H1 (cell line): ENCODE data around the gene LGR4. TPM values are rescaled to one million over a fixed set of nuclear protein-coding genes. Genes with fewer than 3 reads are reported as not detected.

ENCODE experiments used
- BACH1 ChIP-seq: IDR thresholded peaks from 2 replicates; pipeline ENCODE4 v1.6.1; 2012; ENCODE audit warnings: low read length, improper control_type of control experiment
- BRCA1 ChIP-seq: IDR thresholded peaks from 2 replicates; pipeline ENCODE4 v1.6.1; 2012; ENCODE audit warnings: low read depth, low read length, improper control_type of control experiment
- FOSL1 ChIP-seq: IDR thresholded peaks from 2 replicates; pipeline ENCODE4 v1.6.1; 2011; ENCODE audit warnings: mild to moderate bottlenecking, low read depth, low read length, moderate library complexity; ENCODE audit not compliant: insufficient read depth
- GTF2F1 ChIP-seq: IDR thresholded peaks from 2 replicates; pipeline ENCODE4 v1.6.1; 2012; ENCODE audit warnings: low read depth, low read length, improper control_type of control experiment, borderline replicate concordance
- HDAC2 ChIP-seq, 2 experiments: fragments of 300-600 bp in 1 of 2; sonication (generic) in 1 of 2; IDR thresholded peaks; 2 replicates each; pipeline ENCODE4 v1.6.1; 2011 to 2012; ENCODE audit warnings: low read depth in 2 of 2, low read length in 2 of 2, mild to moderate bottlenecking in 2 of 2, moderate library complexity in 2 of 2, borderline replicate concordance in 1 of 2, inconsistent platforms in 1 of 2
- JUN ChIP-seq: IDR thresholded peaks from 2 replicates; pipeline ENCODE4 v1.6.1; 2011; ENCODE audit warnings: low read depth, mild to moderate bottlenecking, improper control_type of control experiment, low read length
- MAFK ChIP-seq: IDR thresholded peaks from 2 replicates; pipeline ENCODE4 v1.6.1; 2012; ENCODE audit warnings: low read depth, mild to moderate bottlenecking, improper control_type of control experiment, low read length
- PHF8 ChIP-seq: fragments of 200-600 bp; sonication (generic); conservative IDR thresholded peaks from 2 replicates; pipeline ENCODE4 v1.7.1; 2012; ENCODE audit warnings: low read depth, mild to moderate bottlenecking, inconsistent platforms, low read length, moderate library complexity
- RAD21 ChIP-seq, 2 experiments: IDR thresholded peaks in 1 of 2; conservative IDR thresholded peaks in 1 of 2; 2 replicates each; pipeline ENCODE4 v1.6.1; 2011; ENCODE audit warnings: low read depth in 2 of 2, low read length in 2 of 2, improper control_type of control experiment in 1 of 2, inconsistent platforms in 1 of 2, mild to moderate bottlenecking in 1 of 2, moderate library complexity in 1 of 2
- RXRA ChIP-seq: IDR thresholded peaks from 2 replicates; pipeline ENCODE4 v1.6.1; 2011; ENCODE audit warnings: low read depth, mild to moderate bottlenecking, low read length, moderate library complexity; ENCODE audit not compliant: insufficient read depth
- SP2 ChIP-seq: IDR thresholded peaks from 2 replicates; pipeline ENCODE4 v1.6.1; 2012; ENCODE audit warnings: mild to moderate bottlenecking, low read length, inconsistent platforms
- polyA plus RNA-seq, 7 experiments: library from polyadenylated mRNA; depleted of rRNA in 3 of 7; stranded (reverse) in 5 of 7; unstranded in 2 of 7; fragments of >200 nt in 5 of 7; fragments of 200-250 nt in 2 of 7; gene quantifications; 1 replicate in 5 of 7; 2 replicates in 1 of 7; 4 replicates in 1 of 7; pipeline versions ENCODE4 v1.2.1 to v1.2.3, GENCODE V29; 2011 to 2013; ENCODE audit warnings: missing spikeins in 2 of 7, mixed read lengths in 2 of 7
- total RNA-seq: library from RNA; stranded (reverse); fragmentation: NEBNext Ultra II Directional; extraction: Animal tissue kit (Norgen Biotek cat#: 25700); gene quantifications from 2 replicates; pipeline ENCODE4 v1.2.1, GENCODE V29; 2021
- TF ChIP-seq, protein P1 (sequence below): fragments of 300-600 bp; sonication (generic); IDR thresholded peaks from 2 replicates; pipeline ENCODE4 v1.7.1; 2012; ENCODE audit warnings: low read length, moderate library complexity, mild to moderate bottlenecking, inconsistent platforms; ENCODE audit not compliant: insufficient replicate concordance

The LGR4 gene
- total and polyA plus RNA-seq, 2 of the 8 experiments (the other 6 are each of a cell fraction or from before 2014, with no cell fraction given): 26.6 to 61.7 TPM

DNA sequence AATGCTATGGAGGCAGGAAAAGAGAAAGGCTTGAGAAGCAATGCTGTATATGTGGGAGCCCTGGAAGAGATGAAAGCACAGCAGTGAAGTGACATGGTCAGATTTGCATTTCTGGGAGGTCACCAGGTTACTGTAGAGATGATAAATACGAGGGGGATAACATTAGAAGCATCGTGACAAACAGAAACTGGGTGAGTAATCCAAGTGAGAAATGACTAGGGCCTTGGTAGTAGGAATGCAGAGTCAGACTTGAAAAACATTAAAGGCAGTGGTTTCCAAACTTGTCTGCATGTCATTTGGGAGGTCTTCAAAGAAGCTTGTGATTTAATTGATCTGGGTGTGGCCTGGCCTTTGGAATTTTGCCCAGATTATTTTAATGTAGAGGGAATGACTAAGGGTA is 153.5 kb downstream of the LGR4 start (continued):
- TF ChIP-seq, protein P1, sequence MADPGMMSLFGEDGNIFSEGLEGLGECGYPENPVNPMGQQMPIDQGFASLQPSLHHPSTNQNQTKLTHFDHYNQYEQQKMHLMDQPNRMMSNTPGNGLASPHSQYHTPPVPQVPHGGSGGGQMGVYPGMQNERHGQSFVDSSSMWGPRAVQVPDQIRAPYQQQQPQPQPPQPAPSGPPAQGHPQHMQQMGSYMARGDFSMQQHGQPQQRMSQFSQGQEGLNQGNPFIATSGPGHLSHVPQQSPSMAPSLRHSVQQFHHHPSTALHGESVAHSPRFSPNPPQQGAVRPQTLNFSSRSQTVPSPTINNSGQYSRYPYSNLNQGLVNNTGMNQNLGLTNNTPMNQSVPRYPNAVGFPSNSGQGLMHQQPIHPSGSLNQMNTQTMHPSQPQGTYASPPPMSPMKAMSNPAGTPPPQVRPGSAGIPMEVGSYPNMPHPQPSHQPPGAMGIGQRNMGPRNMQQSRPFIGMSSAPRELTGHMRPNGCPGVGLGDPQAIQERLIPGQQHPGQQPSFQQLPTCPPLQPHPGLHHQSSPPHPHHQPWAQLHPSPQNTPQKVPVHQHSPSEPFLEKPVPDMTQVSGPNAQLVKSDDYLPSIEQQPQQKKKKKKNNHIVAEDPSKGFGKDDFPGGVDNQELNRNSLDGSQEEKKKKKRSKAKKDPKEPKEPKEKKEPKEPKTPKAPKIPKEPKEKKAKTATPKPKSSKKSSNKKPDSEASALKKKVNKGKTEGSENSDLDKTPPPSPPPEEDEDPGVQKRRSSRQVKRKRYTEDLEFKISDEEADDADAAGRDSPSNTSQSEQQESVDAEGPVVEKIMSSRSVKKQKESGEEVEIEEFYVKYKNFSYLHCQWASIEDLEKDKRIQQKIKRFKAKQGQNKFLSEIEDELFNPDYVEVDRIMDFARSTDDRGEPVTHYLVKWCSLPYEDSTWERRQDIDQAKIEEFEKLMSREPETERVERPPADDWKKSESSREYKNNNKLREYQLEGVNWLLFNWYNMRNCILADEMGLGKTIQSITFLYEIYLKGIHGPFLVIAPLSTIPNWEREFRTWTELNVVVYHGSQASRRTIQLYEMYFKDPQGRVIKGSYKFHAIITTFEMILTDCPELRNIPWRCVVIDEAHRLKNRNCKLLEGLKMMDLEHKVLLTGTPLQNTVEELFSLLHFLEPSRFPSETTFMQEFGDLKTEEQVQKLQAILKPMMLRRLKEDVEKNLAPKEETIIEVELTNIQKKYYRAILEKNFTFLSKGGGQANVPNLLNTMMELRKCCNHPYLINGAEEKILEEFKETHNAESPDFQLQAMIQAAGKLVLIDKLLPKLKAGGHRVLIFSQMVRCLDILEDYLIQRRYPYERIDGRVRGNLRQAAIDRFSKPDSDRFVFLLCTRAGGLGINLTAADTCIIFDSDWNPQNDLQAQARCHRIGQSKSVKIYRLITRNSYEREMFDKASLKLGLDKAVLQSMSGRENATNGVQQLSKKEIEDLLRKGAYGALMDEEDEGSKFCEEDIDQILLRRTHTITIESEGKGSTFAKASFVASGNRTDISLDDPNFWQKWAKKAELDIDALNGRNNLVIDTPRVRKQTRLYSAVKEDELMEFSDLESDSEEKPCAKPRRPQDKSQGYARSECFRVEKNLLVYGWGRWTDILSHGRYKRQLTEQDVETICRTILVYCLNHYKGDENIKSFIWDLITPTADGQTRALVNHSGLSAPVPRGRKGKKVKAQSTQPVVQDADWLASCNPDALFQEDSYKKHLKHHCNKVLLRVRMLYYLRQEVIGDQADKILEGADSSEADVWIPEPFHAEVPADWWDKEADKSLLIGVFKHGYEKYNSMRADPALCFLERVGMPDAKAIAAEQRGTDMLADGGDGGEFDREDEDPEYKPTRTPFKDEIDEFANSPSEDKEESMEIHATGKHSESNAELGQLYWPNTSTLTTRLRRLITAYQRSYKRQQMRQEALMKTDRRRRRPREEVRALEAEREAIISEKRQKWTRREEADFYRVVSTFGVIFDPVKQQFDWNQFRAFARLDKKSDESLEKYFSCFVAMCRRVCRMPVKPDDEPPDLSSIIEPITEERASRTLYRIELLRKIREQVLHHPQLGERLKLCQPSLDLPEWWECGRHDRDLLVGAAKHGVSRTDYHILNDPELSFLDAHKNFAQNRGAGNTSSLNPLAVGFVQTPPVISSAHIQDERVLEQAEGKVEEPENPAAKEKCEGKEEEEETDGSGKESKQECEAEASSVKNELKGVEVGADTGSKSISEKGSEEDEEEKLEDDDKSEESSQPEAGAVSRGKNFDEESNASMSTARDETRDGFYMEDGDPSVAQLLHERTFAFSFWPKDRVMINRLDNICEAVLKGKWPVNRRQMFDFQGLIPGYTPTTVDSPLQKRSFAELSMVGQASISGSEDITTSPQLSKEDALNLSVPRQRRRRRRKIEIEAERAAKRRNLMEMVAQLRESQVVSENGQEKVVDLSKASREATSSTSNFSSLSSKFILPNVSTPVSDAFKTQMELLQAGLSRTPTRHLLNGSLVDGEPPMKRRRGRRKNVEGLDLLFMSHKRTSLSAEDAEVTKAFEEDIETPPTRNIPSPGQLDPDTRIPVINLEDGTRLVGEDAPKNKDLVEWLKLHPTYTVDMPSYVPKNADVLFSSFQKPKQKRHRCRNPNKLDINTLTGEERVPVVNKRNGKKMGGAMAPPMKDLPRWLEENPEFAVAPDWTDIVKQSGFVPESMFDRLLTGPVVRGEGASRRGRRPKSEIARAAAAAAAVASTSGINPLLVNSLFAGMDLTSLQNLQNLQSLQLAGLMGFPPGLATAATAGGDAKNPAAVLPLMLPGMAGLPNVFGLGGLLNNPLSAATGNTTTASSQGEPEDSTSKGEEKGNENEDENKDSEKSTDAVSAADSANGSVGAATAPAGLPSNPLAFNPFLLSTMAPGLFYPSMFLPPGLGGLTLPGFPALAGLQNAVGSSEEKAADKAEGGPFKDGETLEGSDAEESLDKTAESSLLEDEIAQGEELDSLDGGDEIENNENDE: no peak
- TF ChIP-seq PHF8 (no peak), GTF2F1 (no peak), HDAC2 (IDR thresholded peaks at IDR 0.05; ENCODE audit: borderline replicate concordance in 1 of 2, low read depth in 2 of 2, low read length in 2 of 2) (no peak), FOSL1 (no peak), RAD21 (IDR thresholded peaks at IDR 0.05 in 1 of 2, conservative IDR thresholded peaks at IDR 0.05 in 1 of 2; ENCODE audit: low read depth in 2 of 2, low read length in 2 of 2) (no peak), BRCA1 (no peak), BACH1 (no peak), MAFK (no peak), RXRA (no peak), SP2 (no peak), JUN (no peak)
- TF ChIP-seq, all 59 proteins: peak for 0
